Fibroblast of peridontal ligament (primary cell): ENCODE measurements around the gene ZNF784.
"Not testable (repeated sequence)": the region's sequence is repeated elsewhere in the genome, so short reads cannot be mapped to it uniquely, and the experiment has no call there.

Source experiments
- DNase-seq: peaks from one replicate; pipeline ENCODE4 v3.0.0-alpha.2; 2010; ENCODE audit errors: extremely low read depth

ZNF784 gene

GRCh38 chr19:55583897-55584296 lies 40.5 kb downstream of the ZNF784 start:
- DNase-seq = not testable (repeated sequence)

DNA sequence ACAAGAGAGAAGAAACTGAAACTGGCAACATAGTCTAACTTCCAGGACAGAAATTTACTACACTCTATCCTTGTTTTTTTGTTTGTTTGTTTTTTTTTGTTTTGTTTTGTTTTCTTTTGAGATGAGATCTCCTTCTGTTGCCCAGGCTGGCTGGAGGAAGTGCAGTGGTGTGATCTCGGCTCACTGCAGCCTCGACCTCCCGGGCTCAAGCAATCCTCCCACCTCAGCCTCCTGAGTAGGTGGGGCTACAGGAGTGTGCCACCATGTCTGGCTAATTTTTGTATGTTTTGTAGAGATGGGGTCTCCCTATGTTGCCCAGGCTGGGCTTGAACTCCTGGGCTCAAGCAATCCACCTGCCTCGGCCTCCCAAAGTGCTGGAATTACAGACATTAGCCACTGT lies 42.1 kb downstream of the ZNF784 start:
- DNase-seq = not testable (repeated sequence)

DNA sequence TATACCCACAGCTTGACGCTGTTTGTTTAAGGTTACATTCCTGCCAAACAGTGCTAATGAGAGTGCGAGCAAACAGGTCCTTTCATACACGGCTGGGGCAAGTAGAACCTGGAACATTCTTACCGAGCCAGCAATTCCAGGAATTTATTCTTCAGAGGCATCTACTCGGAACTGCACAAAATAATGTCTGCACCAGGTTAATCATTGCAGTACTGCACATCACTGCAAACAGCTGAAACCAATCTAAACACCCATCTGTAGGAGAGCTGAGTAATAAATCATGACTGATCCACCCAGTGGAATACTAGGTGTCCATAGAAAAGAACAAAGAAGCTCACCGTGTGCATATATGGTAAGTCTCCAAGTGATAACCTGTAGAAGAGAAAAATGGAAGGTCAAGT lies 42.5 kb downstream of the ZNF784 start:
- DNase-seq = no peak

DNA sequence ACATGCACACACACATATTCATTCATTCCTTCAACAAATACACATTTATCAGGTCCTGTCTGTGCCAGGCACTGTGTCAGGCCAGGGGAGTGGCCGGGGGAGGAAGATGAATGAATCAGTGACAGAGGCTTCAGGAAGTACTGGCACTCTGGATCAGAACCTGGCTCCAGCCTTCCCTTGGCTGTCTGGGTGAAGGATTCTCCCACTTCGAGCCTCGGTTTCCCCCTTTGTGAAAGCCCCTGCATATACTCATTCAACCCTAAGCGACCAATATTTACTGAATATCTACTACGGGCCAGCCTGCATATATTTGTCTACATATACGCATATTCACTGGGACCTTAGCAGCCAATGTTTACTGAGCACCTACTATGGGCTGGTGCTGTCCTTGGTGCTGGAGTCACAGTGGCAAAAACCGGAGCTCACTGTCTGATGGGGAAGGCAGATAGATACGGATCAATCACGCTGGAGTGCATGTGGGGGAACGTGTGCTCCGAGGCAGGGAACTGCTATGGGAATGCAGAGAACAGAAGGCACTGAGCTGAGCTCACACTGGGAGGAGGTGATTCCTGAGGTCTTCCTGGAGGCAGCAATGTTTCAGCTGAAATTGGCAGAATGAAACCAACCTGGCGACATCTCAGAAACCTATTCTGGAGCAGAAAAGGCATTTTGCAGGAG lies 43.1 kb downstream of the ZNF784 start:
- no peak for DNase-seq

- DNase-seq = peak; percentile 91
These were observed 43.7 kb downstream of the ZNF784 start, which contains the start of gene ZNF579 for GRCh38 chr19:55580628-55581144. Gene ZNF579 (minus strand): TSS chr19:55580848. CDS start chr19:55579639, 1,209 bp downstream.

GRCh38 chr19:55579766-55580621 lies 44.4 kb downstream of the ZNF784 start:
- peak; percentile 33 for DNase-seq

GRCh38 chr19:55578761-55579747 lies 45.3 kb downstream of the ZNF784 start:
- no peak for DNase-seq

DNA sequence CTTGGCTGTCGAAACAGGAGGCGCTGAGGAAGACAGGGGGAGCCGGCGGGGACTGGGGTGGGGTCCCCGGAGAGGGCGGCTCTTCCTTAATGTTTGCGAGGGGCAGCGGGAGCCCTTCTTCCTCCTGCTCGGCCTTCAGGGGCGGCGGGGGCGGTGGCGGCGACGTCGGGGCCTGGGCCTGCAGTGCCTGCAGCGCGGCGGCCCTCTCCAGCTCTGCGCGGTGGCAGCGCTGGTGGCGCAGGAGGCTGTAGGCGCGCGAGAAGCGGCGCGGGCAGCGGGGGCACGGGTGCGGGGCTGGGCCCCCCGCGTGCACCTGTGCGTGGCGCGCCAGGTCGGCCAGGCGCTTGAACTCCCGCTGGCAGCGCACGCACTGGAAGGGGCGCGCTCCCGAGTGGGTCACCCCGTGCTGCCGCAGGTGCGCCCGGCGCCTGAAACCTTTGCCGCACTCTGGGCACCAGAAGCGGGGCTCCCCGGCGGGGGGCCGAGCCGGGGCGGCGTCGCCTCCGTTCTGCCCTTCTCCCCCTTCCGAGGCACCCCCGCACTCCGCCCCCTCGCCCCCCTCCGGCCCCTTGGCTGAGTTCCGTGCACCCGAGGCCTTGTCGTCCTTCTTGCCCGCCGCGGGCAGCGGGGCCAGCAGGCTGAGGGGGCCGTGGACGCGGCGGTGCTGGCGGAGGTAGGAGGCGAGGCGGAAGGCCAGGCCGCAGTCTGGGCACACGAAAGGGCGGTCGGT lies 46.2 kb downstream of the ZNF784 start:
- DNase-seq = no peak

DNA sequence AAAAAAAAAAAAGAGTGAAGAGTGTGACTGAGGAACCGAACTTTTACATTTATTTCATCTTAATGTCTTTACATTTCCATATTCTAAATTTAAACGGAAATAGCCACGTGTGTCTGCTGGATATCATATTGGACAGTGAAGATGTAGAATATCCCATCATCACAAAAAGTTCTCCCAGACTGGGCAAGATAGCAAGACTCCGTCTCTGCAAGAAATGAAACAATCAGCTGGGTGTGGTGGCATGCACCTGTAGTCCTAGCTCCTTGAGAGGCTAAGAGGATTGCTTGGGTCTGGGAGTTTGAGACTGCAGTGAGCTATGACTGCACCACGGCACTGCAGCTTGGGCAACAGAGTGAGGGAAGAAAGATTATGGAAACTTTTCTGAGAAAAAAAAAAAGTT lies 47.6 kb downstream of the ZNF784 start:
- no peak for DNase-seq

DNA sequence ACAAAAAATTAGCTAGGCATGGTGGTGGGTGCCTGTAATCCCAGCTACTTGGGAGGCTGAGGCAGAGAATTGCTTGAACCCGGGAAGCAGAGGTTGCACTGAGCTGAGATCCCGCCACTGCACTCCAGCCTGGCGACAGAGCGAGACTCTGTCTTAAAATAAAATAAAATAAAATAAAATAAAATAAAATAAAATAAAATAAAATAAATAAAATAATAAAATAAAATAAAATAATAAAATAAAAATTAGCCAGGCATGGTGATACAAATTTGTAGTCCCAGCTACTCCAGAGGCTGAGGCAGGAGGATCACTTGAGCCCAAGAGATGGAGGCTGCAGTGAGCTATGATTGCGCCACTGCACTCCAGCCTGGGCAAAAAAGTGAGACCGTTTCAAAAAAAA lies 50.4 kb downstream of the ZNF784 start:
- not testable (repeated sequence) for DNase-seq
